Stimulated activated CD8-positive, alpha-beta memory T cell treated with anti-CD3 and anti-CD28 coated beads, Interleukin-4, amount 100 ng/mL, for 4 hours (primary cell): ENCODE measurements around the gene THSD4.

Experiments used
- DNase-seq, 2 donors: peaks; one replicate each; pipeline ENCODE4 v3.0.0-alpha.2; 2020; ENCODE audit warnings: low read depth in 2 of 2, low spot score in 1 of 2

Gene THSD4

DNA sequence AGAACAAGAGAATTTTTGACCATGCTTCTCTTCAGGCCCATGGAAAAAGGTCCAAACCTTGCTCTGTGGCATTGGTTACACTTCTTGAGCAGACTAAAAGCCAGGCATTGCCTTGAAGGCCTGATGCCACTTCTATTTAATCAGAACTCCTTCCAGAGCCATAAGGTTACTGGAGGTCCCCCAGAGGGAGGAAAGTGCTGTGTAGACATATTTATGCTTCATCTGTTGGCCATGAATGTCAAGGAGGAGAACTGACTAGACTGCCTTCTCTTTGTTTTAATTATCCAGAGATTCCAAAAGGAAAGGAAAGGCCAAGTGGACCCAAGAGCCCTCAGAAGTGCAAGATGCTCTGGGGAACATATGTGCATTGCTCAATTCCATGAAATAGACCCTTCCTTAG lies 402.5 kb downstream of the THSD4 start:
- DNase-seq = no peak

DNA sequence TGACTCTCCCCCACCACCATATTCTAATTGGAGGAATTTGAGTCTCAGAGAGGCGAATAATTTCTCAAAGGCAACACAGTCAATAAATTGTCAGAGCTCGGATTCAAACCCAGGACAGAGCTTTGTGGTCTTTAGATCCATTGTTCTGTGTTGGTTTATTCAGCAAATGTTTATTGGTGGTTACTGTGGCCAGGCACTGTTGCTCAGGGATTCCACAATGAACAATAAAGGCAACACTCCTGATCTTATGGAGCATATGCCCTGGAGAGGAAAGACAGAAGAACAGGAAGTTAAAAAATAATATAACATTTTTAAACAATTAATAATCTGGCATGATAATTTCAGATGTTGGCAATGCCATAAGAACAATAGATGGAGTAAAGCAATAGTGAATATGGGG lies 403.4 kb downstream of the THSD4 start:
- DNase-seq = no peak

DNA sequence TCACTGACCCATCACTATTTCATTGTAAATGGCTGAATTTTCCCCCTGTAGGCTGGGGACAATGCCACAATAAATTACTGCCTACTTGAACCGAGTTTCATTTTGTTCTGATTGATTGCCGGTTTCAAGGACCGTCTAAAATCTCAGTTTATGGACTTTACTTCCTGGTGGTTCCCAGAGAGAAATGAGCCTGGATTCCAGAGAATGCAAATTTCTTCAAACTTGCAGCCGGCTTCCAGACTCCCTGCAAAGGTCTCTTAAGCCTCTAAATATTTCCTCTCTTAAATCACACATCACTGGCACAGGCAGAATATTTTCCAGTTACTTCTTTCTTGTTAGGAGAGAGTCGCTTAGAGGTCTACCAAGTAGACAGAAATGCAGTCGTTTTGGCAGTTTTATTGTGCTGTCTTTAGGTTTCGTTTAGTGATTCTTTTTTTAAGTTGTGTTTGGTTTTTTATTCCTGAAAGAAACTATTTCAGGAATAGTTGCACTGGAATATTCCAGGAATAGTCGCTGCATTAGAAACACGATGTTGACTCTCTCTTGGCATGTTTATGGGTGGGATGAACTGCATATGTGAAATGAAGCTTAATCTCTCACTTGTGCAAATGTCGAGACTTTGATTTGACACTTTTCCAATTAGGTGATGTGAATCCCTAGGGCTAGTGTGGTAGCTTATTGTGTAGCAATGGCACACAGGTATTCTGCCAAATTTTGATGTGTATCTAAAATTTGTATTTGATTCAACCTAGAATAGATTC lies 411.0 kb downstream of the THSD4 start:
- no peak for DNase-seq

DNA sequence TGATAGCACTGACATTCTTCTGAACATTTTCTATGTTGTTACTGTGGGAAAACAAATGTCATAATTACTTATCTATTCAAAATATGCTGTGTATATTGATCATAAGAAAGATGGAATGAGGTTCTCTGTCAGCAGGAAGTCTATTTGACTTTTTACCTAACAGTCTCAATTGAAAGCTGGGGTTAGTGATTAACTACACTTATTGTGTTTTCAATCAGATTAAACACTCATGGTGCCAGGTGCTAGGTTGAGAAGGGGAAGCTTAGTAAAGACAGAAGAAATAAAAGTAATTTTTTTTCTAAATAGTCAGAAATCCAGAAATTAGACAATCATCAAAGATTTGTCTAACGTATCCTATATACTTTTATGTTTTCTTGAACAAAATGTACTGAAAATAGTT lies 414.1 kb downstream of the THSD4 start:
- no peak for DNase-seq

DNA sequence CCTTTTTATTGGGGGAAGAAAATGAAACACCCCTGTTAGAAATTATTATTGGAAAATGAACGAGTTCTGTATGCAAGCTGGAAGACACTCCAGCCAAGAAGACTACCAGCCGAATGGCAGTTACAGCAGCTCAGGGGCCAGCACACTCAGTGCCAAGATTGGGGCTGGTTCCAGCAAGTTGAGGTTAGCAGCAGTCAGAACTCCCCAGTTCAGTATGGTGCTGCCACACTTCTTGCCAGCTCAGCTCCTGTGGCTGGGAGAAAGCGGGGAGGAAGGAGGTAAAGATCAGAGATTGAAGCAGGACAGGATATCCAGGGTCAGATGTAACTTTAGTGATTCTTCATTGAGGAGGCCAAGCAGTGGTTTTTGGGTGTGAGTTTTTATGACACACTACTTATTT lies 414.8 kb downstream of the THSD4 start:
- no peak for DNase-seq

DNA sequence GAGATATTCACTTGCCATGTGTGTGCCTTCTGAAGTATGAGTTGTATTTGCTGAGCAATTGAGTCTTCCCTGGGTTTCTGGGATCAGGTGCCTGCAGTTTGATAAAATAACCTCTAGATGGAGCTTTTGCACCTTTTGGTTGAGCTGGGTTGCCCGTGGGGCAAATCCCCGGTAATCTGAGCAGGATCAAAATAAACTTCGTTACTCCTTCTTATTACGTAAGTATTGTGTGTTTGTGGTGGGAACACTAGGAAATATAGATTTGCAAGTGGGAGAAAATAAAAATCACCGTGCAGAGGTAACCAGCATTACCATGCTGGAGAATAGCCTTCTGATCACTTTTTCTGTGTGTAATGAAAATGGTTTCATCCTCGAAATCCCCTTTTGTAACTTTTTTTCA lies 417.7 kb downstream of the THSD4 start:
- no peak for DNase-seq

DNA sequence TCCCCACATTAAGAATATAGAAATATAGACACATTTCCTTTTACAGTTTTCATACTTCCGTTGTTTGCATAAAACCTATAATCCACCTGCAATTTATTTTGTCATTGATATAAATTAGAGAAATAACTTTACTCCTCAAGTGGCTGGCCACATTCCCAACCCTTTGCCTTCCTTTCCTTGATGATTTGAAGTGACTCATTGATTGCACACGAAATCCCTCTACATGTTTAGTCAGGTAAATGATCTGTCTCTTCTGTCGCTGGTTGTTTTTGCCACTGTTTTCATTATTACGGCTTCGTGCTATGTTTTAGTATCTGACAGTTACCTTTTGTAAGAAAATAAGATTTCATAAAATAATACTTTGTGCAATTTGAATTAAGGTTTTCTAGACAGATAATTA lies 422.9 kb downstream of the THSD4 start:
- no peak for DNase-seq

DNA sequence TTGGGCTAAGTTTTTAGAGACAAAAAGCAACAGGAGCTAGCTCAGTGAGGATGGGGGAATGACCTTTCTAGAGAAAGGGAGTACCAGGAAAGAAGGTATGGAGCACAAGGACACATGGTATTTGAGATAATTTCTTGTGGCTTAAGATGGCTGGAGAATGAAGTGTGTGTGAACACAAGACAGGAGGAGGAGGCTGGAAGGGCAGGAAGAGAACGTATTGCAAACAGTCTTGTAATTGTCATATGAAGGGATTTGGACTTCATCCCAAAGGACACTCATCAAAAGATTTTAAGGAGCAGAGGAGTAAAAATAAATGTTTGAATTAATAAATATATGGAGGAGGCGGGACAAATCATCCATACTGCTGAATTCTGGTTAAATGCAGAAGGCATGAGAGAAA lies 426.5 kb downstream of the THSD4 start:
- no peak for DNase-seq

DNA sequence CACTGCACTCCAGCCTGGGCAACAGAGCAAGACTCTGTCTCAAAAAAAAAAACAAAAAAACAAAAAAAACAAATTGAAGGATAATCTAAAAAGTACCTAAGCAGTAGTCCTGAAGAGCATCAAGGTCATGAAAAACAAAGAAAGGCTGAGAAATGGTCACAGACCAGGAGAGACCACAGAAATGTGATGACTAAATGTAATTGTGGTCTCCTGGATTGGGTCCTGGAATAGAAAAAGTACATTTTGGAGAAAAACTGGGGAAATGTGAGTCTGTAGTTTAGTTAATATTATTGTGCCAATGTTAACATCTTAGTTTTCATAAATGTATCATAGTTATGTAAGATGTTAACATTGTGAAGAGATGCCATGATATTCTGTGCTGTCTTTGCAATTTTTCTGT lies 427.6 kb downstream of the THSD4 start:
- DNase-seq = no peak

DNA sequence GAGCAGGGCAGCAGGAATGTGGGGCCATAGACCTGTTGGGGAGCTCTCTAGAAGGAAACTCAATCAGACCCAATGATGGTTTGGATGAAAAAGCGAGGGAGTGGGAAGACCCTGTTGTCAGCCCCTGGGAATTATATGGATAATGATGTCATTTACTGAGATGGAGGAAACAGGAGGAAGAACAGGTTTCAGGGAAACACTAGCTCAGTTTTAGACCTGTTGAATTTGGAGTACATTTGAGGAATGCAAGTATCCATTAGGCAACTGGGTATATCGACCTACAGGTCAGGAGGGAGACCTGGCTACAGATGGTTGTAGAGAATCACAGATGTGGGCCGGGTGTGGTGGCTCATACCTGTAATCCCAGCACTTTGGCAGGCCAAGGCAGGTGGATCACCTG lies 428.1 kb downstream of the THSD4 start:
- DNase-seq = no peak

DNA sequence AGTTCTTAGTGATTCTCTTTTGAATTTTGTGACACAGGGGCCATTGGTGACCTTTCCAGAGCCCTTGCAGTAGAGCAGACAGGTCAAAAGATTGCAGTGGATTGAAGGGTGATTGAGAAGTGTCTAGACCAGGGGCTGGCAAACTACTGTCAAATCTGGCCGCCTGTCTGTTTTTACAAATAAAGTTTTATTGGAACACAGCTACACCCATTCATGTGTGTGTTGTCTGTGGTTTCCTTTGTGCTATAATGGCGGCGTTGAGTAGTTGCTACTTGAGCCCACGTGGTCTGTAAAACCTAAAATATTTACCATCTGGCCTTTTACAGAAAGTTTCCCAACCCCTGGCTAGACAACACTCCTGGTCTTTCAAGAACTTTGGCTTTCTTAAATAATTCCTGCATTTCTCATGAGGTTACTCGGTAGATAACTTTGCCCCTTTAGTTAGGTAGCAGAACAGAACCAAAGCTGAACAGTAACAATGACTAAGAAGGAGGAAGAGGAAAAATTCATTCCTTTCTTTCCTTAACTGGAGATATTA lies 430.0 kb downstream of the THSD4 start:
- no peak for DNase-seq

DNA sequence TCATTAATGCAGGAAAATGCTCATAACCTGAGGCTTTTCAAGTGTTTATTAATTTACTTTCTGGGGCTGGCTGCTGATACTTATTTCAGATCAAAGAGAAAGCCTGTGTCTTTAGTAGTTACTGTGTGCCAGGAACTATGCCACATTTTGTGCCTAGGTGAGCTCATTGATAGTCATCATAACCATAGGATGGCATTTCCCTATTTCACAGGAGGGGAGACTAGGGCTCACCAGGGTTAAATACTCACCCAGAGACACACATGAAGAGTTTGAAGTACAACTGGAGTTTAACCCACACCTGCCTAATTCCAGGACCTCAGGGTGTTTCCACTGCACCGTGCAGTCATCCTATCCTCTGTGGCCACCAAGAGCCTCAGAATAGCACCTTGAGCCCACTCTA lies 430.7 kb downstream of the THSD4 start:
- DNase-seq = no peak

DNA sequence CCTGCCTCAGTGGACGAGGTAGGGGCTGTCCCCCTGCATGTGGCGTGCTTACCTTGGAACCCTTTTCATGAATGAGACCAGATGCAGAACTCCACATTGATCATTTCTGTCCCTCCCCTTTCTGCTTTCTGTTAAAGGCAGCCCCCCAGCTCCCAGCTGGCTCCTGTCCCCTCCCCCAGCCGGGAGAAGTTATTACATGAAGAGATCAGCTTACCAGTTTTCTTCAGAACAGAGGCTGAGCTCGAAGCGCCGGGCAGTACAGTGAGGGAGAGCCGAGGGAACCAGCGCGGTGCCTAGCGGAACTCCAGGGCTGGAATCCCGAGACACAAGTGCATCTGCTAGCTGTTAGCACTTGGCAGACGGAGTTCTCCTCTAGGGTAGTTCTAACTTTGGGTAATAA lies 431.7 kb downstream of the THSD4 start:
- no peak for DNase-seq

DNA sequence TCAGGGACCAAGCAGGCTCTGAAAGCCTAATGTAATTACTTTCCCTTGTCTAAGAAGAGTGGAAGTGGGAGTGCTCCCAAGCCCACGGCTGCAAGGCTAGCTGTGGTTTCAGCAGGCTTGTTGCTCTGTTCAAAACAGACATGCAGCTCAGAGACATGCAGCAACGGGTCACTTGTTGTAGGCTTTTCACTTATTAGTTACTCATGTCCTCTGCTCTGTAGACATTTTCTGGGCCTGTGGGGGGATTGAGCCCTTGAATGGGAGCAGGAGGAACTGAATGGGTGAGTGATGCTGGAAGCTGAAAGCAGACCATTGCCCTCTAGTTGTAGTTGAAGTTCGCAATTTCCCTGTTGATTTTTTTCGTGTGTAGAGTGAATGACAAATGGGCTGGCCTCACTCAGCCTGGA lies 433.1 kb downstream of the THSD4 start:
- no peak for DNase-seq

DNA sequence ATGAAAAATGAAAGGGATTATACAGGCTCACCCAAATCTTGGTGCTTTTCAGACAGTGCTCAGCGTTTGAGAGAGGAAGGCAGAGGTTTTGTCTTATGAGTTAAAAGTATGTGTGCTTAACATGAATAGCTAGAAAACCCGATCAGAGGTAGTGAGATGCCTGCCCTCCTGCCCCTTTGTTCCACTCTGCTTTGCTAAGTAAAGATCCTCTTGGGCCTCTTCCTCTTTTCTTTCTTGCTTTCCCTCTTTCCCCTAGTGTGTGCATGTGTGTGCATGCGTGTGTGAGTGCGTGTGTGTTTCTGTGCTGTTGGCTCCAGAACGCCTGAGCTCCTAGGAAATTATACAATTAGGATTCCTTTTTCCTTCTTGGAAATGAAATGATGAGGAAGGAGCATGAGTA lies 433.8 kb downstream of the THSD4 start:
- DNase-seq = no peak

DNA sequence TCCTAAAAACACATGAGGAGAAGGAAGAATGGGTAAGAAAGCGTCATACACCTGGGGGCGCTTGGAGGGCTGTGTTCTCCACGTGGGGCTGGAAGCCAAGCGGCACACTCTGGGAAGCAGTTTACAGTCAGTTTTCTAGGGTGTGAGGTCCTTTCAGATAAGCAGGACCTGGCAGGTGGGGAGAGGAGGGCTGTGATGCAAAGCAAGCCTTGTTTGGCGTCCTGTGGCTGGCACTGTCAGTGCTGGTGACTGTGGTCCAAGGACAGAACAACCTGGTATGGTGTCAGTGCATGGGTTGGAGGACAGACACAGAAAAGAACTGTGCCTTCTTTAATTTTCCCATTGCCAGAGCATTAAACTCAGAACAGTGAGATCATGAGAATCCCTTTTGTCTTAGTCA lies 434.4 kb downstream of the THSD4 start:
- no peak for DNase-seq

DNA sequence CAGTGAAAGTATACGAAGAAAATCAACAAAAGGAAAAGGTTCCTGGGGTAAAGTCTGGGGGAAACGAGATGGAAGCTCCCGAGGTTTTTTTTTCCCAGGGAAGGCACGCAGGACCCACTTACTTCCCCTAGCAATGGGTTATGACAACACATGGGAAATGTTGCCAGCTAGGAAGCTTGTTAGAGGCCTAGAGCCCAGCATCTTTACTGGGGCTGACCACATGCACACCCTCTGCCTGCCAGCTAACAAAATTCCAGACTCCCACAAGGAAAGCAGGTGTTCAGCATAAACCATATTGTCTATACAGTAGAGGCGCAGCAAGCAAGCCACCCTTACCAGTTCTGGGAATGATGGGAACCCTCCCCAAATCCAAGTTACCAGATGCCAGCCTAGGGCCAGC lies 436.3 kb downstream of the THSD4 start:
- no peak for DNase-seq

DNA sequence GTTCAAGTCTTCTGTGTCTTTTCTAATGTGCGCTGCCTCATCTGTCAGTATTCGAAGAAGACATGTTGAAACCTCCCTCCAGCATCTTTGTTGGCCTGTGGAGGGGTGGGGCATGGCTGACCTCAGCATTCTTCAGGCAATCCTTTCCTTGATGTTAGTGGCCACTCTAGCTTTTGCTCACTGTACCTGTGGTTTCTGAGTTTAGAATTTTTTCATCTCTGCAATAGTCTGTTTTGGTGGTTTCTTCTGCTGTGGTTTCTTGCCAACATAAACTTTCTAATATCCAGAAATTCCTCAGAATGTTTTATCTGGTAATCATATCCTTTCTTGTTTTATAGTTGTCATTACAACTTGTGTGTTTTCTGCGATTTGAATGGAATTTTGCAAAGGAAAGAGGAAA lies 443.8 kb downstream of the THSD4 start:
- DNase-seq = no peak

DNA sequence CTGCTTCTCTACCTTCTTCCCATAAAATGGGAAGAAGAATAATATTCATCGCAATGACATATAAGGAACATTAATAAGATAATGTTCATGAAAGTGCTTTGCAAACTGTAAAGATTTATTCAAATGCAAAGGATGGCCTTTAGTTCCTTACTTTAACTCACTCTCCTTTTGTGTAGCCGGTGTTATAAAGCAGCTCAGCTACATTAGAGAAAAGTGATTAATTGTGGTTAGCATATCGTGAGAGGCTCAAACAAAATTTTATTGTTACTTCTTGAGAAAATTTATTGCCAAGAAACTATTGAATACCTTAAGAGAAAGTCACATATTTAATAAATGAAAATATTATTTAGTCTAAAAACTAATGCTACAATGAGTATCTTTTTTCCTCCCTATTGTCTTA lies 444.3 kb downstream of the THSD4 start:
- DNase-seq = no peak

DNA sequence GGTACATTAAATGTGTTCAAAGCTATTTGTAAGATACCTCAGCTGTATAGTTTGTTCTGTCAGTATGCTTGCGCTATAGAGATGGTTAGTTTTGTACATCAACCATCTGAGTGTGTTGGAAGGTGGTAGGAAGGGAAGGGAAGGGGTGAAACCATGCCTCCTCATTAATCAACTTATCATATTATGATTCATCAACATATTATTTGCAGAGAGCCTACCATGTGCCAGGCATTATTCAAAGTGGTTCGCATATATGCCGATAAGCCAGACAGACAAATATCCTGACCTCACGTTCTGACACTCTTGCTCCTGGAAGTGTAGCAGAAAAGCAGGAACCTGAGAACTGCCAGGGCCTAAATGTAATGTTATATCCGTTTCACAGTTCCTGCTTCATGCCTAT lies 447.0 kb downstream of the THSD4 start:
- DNase-seq = no peak

DNA sequence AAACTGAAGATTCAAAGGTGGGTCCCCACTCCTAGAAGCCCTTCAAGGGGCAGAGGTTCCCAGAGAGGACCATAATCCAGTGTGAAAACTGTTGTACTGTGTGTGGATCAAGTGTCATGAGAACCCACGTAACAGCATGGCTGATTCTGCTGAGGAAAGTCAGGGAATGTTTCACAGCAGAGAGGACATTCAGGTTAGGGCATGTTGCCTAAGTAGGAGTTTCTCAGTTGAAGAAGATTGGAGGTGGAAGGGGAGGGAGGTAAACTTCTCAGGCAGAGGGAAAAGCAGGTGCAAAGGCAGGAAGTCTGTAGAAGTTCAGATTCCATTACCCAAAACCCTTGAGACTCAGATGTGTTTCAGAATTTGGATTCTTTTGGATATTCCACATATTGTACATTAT lies 448.9 kb downstream of the THSD4 start:
- DNase-seq = no peak

DNA sequence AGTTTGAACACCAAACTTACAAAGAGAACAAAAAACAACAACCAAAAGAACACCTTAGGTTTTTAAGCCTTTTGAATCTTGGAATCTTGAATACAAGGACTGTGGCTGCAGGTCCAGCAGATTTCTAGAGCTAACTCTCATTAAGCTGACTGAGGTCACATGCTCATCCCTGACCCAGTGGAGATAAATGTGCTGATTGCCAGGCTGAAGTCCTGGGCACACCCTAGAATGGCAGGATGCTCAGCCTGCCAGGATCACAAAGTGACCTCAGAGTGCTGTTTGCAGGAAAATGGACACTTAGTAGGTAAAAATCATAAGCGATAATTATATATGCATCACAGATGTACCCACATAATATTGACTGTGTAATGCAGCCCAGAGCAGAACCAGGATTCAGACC lies 449.7 kb downstream of the THSD4 start:
- DNase-seq = no peak

DNA sequence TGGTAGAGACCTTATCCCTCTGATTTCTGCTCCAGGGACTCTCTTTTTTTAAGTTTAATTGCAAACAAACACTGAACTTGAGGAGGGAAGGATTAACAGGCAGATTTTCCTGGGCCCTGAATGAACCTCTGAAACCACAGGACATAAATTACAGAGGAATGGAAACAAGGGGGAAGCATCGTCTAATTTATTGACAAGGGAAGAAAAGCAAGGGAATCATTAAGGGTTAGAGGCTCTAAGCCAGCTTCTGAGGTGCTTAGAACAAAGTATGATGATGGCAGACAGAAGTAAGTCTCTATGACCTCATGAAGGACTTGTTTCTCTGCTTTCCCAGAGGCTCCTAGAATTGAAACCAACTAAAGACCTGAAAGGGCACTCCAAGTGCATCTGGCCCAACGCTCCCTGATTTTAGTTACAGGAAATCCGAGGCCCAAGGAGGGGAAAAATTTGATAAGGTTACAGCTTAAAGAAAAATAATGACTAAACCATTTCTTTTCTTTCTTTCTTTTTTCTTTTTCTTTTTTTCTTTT lies 450.4 kb downstream of the THSD4 start:
- DNase-seq = no peak
